HG03558 (cell line): ENCODE data around the gene CCDC60.
"Not testable (repeated sequence)": the region's sequence is repeated elsewhere in the genome, so short reads cannot be mapped to it uniquely, and the experiment has no call there.

Experiments
- ATAC-seq: cut with Tn5 transposase; IDR thresholded peaks from one replicate; pipeline ENCODE4 v1.9.1; 2021; ENCODE audit warnings: moderate number of reproducible peaks; ENCODE audit not compliant: unreplicated experiment; ENCODE audit errors: extremely low read depth

The CCDC60 gene

GRCh38 chr12:119328111-119328510 lies 6.4 kb upstream of the CCDC60 start:
- ATAC-seq = no peak

GRCh38 chr12:119338593-119339363 lies 4.2 kb downstream of the CCDC60 start:
- ATAC-seq = no peak

- ATAC-seq = no peak
Observed at GRCh38 chr12:119340578-119340977, 6.0 kb downstream of the CCDC60 start.

- no peak for ATAC-seq
Observed at GRCh38 chr12:119341020-119341419, 6.5 kb downstream of the CCDC60 start.

GRCh38 chr12:119341988-119342387 lies 7.5 kb downstream of the CCDC60 start:
- ATAC-seq = no peak

GRCh38 chr12:119343130-119343529 lies 8.6 kb downstream of the CCDC60 start:
- no peak for ATAC-seq

- ATAC-seq = no peak
Observed at GRCh38 chr12:119354172-119354571, 19.6 kb downstream of the CCDC60 start.

- not testable (repeated sequence) for ATAC-seq
Observed at GRCh38 chr12:119360366-119360765, 25.8 kb downstream of the CCDC60 start.

- no peak for ATAC-seq
Observed at GRCh38 chr12:119363037-119363436, 28.5 kb downstream of the CCDC60 start.

GRCh38 chr12:119363490-119363889 lies 29.0 kb downstream of the CCDC60 start:
- no peak for ATAC-seq

- no peak for ATAC-seq
Observed at GRCh38 chr12:119365451-119365850, 30.9 kb downstream of the CCDC60 start.

- ATAC-seq = no peak
Observed at GRCh38 chr12:119366007-119366406, 31.5 kb downstream of the CCDC60 start.

GRCh38 chr12:119369161-119369560 lies 34.6 kb downstream of the CCDC60 start:
- ATAC-seq = no peak

GRCh38 chr12:119369907-119370546 lies 35.5 kb downstream of the CCDC60 start:
- ATAC-seq = no peak

GRCh38 chr12:119372540-119372939 lies 38.0 kb downstream of the CCDC60 start:
- ATAC-seq = no peak

- ATAC-seq = no peak
Observed at GRCh38 chr12:119373001-119373400, 38.5 kb downstream of the CCDC60 start.

- ATAC-seq = no peak
Observed at GRCh38 chr12:119373666-119374065, 39.1 kb downstream of the CCDC60 start.

GRCh38 chr12:119374635-119375034 lies 40.1 kb downstream of the CCDC60 start:
- ATAC-seq = no peak

- ATAC-seq = no peak
Observed at GRCh38 chr12:119375075-119375882, 40.8 kb downstream of the CCDC60 start.

GRCh38 chr12:119375883-119376190 lies 41.3 kb downstream of the CCDC60 start:
- no peak for ATAC-seq

GRCh38 chr12:119378903-119379302 lies 44.4 kb downstream of the CCDC60 start:
- no peak for ATAC-seq
